Epithelial cell of esophagus (primary cell): ENCODE measurements around the gene CPSF3.

Source experiments
- DNase-seq: peaks from one replicate; pipeline ENCODE4 v3.0.0; 2010; ENCODE audit warnings: low read depth
- H3K4me3 ChIP-seq: 2 replicates; pipeline ENCODE4 v1.5.1; 2011; ENCODE audit warnings: mild to moderate bottlenecking, low read length, control low read depth
- TF ChIP-seq, protein P1 (sequence below): IDR thresholded peaks from 2 replicates; pipeline ENCODE4 v1.5.1; 2011; ENCODE audit warnings: low read depth, mild to moderate bottlenecking, low read length, control low read depth, inconsistent platforms; ENCODE audit not compliant: insufficient read depth; ENCODE audit errors: missing control alignments

CPSF3 gene

DNA sequence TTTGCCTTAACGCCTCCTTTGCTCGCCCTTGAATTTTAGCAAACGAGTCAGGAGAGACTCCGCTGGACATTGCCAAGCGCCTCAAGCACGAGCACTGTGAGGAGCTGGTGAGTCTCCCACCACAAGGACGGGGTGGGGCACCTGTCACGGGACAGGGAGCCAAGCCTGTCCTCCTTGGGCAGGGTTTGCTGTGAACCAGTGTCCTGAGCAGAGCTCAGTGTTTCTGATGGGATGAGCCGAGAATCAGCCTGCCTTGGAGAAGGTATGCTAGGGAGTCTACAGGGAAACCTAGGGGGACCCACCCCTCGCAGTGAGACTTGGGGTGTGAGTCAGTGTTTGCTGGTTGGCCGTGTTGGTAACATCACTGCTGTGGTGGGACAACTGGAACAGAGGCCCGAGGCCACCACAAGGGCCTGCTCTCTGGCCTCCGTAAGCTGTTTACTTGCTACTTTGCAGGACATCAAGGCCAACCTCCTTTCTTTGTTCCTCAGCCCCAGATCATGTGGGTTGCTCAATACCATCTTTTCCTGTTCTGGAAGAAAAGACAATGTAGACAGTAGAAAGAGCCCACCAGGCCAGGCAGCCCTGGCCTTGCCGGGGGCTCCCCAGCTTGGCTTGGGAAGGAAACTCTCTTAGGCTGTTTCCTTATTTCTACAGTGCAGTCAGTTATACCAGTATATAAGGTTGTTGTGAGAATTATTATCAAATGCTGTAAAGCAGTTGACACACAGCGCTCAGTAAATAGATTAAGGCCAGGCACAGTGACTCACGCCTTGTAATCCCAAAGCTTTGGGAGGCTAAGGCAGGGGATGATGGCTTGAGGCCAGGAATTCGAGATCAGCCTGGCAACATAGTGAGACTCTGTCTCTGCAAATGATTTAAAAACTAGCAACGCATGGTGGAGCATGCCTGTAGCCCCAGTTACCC, 42.5 kb upstream of the CPSF3 start:
- peak; percentile 90 for DNase-seq
- TF ChIP-seq, protein P1, sequence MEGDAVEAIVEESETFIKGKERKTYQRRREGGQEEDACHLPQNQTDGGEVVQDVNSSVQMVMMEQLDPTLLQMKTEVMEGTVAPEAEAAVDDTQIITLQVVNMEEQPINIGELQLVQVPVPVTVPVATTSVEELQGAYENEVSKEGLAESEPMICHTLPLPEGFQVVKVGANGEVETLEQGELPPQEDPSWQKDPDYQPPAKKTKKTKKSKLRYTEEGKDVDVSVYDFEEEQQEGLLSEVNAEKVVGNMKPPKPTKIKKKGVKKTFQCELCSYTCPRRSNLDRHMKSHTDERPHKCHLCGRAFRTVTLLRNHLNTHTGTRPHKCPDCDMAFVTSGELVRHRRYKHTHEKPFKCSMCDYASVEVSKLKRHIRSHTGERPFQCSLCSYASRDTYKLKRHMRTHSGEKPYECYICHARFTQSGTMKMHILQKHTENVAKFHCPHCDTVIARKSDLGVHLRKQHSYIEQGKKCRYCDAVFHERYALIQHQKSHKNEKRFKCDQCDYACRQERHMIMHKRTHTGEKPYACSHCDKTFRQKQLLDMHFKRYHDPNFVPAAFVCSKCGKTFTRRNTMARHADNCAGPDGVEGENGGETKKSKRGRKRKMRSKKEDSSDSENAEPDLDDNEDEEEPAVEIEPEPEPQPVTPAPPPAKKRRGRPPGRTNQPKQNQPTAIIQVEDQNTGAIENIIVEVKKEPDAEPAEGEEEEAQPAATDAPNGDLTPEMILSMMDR, result no peak
- no peak overlapping the region for H3K4me3 ChIP-seq

DNA sequence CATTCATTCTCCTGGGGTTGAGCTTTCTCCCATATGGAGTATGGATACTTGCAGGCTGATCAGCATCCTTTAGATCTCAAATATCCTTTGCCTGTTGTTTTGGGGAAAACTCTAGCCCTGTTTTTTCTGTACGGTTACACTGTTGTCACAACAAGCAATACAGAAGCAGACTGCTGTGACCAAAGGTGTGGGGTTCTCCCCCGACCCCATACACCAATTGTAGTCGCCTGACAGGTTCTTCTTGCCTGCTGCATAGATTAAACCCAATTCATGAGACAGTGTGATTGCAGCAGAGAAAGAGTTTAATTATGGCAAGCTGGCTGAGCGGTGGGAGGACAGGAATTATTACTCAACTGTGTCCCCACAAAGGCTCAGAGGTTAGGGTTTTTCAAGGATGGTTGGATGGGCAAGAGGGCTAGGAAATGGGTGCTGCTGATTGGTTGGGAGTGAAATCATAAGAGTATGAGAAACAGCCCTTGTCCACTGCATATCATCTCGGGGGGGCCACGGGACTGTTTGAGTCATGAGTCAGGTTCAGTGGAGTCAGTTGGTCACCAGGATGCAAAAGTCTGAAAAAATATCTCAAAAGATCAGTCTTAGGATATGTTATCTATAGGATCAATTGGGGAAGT, 40.7 kb upstream of the CPSF3 start:
- no peak overlapping the region for H3K4me3 ChIP-seq
- TF ChIP-seq, protein P1, result no peak
- peak; percentile 19 for DNase-seq

DNA sequence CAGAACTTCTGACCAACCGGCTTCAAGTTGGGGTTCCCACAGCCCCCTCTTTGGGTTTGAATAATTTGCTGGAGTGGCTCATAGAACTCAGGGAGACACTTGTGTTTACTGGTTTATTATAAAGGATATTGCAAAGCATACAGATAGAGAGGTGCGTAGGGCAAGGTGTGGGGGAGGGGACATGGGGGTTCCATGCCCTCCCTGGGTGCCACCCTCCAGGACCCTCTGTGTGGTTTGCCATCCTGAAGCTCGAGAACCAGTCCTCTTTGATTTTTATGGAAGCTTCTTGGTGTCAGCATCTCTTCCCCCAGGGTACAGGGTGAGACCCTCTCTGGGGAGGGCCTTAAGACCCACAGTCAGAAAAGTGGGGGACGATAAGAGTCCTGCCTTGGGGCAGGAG, 38.9 kb upstream of the CPSF3 start:
- TF ChIP-seq, protein P1, result no peak
- DNase-seq, result no peak
- no peak overlapping the region for H3K4me3 ChIP-seq

DNA sequence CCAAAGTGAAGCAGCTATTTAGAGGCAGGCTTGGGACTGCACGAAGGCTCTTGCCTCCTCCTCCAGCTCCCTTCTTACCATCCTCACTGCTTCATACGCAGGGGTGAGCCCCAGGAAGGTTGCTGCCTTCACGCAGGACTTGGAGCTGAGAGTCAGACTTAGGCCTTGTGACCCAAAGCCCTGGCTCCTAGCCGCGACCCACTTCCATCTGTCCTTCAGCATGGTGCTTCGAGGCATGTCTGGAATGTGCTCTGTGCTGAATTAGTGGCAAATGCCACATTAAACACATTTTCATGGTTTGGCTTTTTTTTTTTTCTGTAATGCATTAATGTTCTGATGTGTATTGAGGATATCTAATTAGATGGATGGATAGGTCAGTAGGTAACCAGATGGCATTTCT, 37.6 kb upstream of the CPSF3 start:
- H3K4me3 ChIP-seq, result no peak overlapping the region
- TF ChIP-seq, protein P1, result no peak
- DNase-seq, result no peak

DNA sequence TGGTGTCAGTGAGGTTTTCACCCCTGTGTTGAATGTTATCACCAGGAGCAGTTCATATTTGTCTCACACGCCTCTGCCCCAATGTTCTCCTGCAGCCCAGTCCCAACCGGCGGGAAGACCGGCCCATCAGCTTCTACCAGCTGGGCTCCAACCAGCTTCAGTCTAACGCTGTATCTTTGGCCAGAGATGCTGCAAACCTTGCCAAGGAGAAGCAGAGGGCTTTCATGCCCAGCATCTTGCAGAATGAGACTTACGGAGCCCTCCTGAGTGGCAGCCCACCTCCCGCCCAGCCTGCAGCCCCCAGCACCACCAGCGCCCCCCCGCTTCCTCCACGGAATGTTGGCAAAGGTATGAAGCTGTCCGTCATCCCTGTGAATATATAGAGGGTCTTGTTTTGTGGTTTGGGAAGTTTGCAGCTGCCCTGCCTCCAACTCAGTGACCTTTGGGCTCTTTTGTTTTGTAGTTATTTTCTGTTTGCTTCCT, 35.2 kb upstream of the CPSF3 start:
- DNase-seq, result no peak
- H3K4me3 ChIP-seq, result no peak overlapping the region
- TF ChIP-seq, protein P1, result no peak

DNA sequence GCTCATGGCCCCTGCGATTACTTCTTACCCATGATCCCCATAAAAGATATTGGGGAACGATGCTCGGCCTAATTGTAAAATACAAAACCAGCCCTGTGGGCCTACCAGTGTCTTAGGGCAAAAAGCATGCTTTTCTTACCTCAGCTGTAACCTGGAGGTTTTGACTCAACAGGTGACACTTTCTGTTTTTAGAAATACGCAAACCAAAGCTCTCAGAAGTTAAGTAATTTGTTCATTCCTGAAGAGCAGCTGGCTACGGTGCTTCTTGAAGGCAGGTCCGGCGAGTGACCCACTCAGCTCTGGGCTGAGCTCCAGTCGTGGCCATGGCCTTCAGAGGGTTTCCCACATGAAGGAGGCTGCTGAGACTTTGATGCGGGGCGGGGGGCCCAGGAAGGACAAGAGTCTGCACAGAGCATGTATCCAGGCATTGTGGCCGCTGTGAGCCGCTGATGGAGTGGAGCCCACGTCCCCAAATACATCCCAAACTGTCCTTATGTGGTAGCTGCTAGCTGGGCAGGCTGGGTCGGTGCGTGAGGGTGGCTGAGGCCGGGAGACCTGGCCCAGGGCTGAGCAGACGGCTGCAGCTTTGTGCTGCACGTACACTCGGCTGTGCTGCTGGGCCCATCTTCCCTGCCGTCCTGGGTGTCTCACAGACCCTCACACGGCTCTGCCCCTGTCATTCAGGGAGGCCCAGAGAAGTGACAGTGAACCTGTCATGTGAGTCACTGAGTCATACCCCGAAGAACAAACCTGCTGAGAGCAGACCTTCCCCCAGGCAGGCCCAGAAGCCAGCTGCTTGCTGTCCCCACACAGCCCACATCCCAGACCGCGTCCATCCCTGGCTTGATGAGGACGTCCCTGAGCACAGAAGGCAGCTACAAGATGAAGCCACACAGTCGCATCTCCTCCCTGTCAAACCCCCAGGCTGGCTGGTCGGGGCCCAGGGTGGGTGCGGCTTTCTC, 34.2 kb upstream of the CPSF3 start:
- TF ChIP-seq, protein P1, result no peak
- no peak overlapping the region for H3K4me3 ChIP-seq
- no peak for DNase-seq
